Esophagus muscularis mucosa (tissue), 4 donors: ENCODE measurements around the gene PRKAR1B.

Experiments used
- CTCF ChIP-seq, 3 experiments: fragments of 200-600 bp in 2 of 3; fragments of 450-650 bp in 1 of 3; sonication (generic) in 2 of 3; IDR thresholded peaks; one replicate each; pipeline ENCODE4 v1.5.1; 2017 to 2019; ENCODE audit warnings: antibody characterized with exemption in 3 of 3, mild to moderate bottlenecking in 2 of 3, moderate library complexity in 1 of 3
- EP300 ChIP-seq: sonication (generic); formaldehyde crosslinking; IDR thresholded peaks from one replicate; pipeline ENCODE4 v1.6.1; 2017; ENCODE audit warnings: antibody characterized with exemption
- POLR2A ChIP-seq: fragments of 450-650 bp; IDR thresholded peaks from one replicate; pipeline ENCODE4 v1.6.1; 2017; ENCODE audit warnings: antibody characterized with exemption, moderate library complexity, mild to moderate bottlenecking, low read depth
- POLR2AphosphoS5 ChIP-seq, 2 donors: sonication (generic); formaldehyde crosslinking; IDR thresholded peaks; one replicate each; pipeline ENCODE4 v1.6.1; 2017; ENCODE audit warnings: antibody characterized with exemption in 2 of 2

- no peak for TF ChIP-seq POLR2A
- no peak for TF ChIP-seq CTCF (IDR thresholded peaks at IDR 0.05)
- TF ChIP-seq POLR2AphosphoS5 (IDR thresholded peaks at IDR 0.05) = no peak
- no peak for TF ChIP-seq EP300
Observed at GRCh38 chr7:646487-646886, 80.6 kb downstream of the PRKAR1B start.
